ENCODE measurements around the gene KNG1. TPM values are rescaled to one million over a fixed set of nuclear protein-coding genes. Genes with fewer than 3 reads are reported as not detected.

KNG1 gene
- polyA plus RNA-seq, 3 donors: 74.3 to 179 (median 125) TPM

GRCh38 chr3:186754006-186754405, 36.8 kb downstream of the KNG1 start:
- no peak for DNase-seq (ENCODE audit: extremely low read depth in 1 of 11, low read depth in 9 of 11, low spot score in 4 of 11)

- no peak for DNase-seq (ENCODE audit: extremely low read depth in 1 of 11, low read depth in 9 of 11, low spot score in 4 of 11)
These were observed 37.7 kb downstream of the KNG1 start for GRCh38 chr3:186754871-186755270.

DNA sequence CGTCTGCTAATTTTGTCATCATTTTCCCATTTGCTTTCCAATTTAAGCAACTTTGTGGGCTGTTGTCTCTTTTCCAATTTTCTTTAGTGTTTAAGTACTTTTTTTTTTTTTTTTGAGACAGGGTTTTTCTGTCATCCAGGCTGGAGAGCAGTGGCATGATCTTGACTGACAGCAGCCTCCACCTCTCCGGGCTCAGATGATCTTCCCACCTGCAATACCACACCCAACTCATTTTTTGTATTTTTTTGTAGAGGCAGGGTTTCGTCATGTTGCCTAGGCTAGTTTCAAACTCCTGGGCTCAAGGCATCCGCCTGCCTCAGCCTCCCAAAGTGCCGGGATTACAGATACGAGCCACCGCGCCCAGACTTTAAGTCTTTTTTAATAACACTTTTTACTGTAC, 40.1 kb downstream of the KNG1 start:
- no peak for DNase-seq (ENCODE audit: extremely low read depth in 1 of 11, low read depth in 9 of 11, low spot score in 4 of 11)

GRCh38 chr3:186757686-186758220, 40.6 kb downstream of the KNG1 start:
- DNase-seq (ENCODE audit: extremely low read depth in 1 of 11, low read depth in 9 of 11, low spot score in 4 of 11): no peak

DNA sequence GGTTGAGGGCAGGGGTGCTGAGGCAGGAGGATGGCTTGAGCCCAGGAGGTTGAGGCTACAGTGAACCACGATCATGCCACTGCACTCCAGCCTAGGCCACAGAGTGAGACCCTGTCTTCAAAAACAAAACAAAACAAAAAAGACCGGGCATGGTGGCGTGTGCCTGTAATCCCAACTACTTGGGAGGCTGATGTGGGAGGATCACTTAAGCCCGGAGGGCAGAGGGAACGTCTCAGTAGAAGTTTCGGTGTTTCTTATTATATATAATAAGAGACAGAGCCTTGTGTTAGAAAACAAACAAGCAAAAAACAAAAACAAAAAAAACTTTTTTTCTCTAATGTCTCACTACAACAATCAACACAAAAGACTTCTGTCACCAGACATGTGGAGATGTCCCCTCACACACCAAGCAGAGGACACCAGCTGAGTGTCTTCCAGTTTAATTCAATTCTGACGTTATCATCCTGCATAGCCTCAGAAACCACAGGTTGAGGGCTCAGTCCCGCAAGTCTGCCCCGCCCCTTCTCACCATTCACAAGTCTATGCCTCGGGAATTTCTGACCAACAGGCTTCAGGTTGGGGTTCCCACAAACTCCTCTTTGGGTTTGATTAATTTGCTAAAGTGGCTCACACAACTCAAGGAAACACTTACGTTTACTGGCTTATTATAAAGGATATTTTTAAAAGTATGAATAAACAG, 42.2 kb downstream of the KNG1 start:
- DNase-seq (ENCODE audit: extremely low read depth in 1 of 11, low read depth in 9 of 11, low spot score in 4 of 11): no peak

- DNase-seq (ENCODE audit: extremely low read depth in 1 of 11, low read depth in 9 of 11, low spot score in 4 of 11): peak in 1 of 11 donors; percentile 20
These were observed 43.1 kb downstream of the KNG1 start for GRCh38 chr3:186760141-186760833.

DNA sequence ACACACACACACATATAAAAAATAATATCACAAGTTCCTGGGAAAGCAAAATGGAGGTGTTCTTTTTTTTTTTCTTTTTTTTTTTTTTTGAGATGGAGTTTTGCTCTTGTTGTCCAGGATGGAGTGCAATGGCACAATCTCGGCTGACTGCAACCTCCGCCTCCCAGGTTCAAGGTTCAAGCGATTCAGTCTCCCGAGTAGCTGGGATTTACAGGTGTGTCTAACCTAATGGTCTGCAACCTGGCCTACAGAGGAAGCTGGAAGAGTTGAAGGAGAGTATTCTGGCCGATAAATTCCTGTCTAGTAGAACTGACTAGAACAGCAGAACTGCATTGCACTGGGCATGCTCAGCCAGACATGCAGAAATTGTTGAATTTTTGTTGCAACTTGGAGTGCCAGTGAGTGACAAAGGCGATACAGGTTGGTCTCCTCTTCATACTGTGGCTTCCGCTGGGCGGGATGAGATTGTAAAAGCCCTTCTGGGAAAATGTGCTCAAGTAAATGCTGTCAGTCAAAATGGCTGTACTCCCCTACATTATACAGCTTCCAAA, 43.8 kb downstream of the KNG1 start:
- DNase-seq (ENCODE audit: extremely low read depth in 1 of 11, low read depth in 9 of 11, low spot score in 4 of 11): no peak

DNA sequence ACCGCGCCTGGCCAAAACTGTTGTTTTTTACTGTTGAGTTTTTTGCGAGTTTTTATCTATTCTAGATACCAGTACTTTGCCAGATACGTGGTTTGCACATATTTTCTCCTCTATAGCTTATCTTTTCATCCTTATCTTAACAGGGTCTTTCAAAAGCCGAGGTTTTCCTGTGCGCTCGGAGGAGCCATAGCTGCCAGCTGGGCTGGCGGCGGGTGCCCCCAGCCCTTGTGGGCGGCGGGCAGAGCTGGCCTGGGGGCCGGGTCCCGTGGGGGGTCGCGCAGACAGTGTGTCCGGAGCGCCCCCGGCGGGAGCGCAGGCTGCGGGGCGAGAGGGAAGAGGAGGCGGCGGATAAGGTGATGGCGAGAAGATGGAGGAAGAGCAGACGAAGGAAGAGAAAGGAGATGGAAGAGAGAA, 55.1 kb downstream of the KNG1 start:
- DNase-seq (ENCODE audit: extremely low read depth in 1 of 11, low read depth in 9 of 11, low spot score in 4 of 11): no peak

DNA sequence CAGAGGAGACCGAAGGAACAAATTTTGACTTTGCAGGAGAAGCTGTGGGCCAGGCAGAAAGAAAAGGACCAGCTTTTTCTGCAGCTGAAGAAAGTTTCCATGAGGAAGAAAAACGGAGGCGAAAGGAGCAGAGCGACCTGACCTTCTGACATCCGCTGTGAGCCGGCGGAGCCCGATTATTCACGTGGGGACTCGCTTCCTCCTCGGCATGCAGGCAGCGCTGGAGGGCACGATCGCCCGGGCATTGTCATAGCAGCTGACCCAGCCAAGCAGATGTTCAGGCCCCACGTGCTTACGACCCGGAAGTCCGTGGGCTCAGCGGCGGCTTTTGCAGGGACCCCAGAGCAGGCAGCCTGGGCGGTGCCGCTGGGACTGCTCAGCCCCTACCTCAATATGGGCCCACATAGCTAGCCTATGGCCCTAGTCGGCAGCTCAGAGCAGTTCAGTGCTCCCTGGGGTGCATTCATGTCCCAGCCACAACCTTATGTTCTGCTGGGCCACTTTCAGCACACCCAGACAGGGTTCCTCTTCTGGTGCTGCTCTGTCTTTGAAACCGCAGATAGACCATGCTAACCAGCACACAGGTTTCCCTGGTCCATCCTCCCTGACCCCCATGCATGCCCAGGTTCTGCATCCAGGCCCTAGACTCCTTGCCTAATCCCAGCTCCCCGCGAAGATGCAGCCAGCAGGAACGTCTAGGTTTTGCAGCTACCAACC, 55.7 kb downstream of the KNG1 start:
- peak in 4 of 11 donors; percentile 12 to 28 (median 22) for DNase-seq (ENCODE audit: extremely low read depth in 1 of 11, low read depth in 9 of 11, low spot score in 4 of 11)

DNA sequence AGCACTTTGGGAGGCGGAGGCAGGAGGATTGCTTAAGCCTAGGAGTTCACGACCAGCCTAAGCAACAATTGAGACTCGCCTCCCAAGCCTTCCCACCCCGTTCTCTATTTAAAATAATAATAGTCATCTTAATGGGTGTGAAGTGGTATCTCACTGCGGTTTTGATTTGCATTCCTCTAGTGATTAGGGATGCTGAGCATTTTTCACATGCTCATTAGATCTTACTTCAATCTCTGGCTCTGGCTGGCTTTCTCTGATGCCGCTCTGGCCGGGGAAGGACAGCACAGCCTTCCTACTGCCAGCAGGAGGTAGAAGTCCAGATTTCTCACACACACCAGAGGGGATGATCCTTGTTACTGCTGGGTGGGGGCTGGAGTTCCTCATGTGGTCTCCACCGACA, 58.8 kb downstream of the KNG1 start:
- DNase-seq (ENCODE audit: extremely low read depth in 1 of 11, low read depth in 9 of 11, low spot score in 4 of 11): no peak

GRCh38 chr3:186779204-186779603, 62.0 kb downstream of the KNG1 start:
- no peak for DNase-seq (ENCODE audit: extremely low read depth in 1 of 11, low read depth in 9 of 11, low spot score in 4 of 11)

- DNase-seq (ENCODE audit: extremely low read depth in 1 of 11, low read depth in 9 of 11, low spot score in 4 of 11): no peak
These were observed 65.4 kb downstream of the KNG1 start for GRCh38 chr3:186782542-186783057.

- peak; percentile 77 to 91 (median 88) for DNase-seq (ENCODE audit: extremely low read depth in 1 of 11, low read depth in 9 of 11, low spot score in 4 of 11)
These were observed 66.0 kb downstream of the KNG1 start, which contains the start of gene EIF4A2 for GRCh38 chr3:186783058-186783730. Gene EIF4A2, plus strand, starts transcription at chr3:186783577. Its CDS starts 34 bp downstream, at chr3:186783611.

- DNase-seq (ENCODE audit: extremely low read depth in 1 of 11, low read depth in 9 of 11, low spot score in 4 of 11): peak in 10 of 11 donors; percentile 69 to 79 (median 74)
These were observed 66.8 kb downstream of the KNG1 start for GRCh38 chr3:186783731-186784515.

- DNase-seq (ENCODE audit: extremely low read depth in 1 of 11, low read depth in 9 of 11, low spot score in 4 of 11): no peak
These were observed 67.8 kb downstream of the KNG1 start for GRCh38 chr3:186784820-186785494.

DNA sequence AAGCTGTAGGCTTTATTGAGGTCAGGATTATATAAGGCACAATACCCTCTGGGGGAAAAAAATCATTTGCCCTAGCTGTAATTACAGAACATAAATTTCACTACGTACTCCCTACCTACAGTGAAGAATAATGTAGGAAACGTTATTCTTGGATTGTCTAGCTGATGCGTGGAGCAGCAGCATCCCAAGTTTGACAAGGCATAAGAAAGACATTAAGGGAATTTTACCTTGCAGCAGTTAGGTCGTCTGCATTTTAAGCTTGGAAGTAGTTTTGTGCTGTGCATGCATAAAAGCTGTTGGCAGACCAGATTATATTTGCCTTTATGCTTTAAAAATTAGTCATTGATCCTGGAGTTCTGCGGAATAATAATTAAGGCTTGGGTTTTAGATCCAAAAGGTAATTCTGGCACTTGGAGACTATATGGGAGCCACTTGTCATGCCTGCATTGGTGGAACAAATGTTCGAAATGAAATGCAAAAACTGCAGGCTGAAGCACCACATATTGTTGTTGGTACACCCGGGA, 68.4 kb downstream of the KNG1 start:
- DNase-seq (ENCODE audit: extremely low read depth in 1 of 11, low read depth in 9 of 11, low spot score in 4 of 11): no peak

- DNase-seq (ENCODE audit: extremely low read depth in 1 of 11, low read depth in 9 of 11, low spot score in 4 of 11): no peak
These were observed 69.8 kb downstream of the KNG1 start for GRCh38 chr3:186786922-186787321.

Data from renal cortex interstitium (tissue), 11 donors.